ENCODE data around the gene PARD3. TPM values are rescaled to one million over a fixed set of nuclear protein-coding genes. Genes with fewer than 3 reads are reported as not detected.
"Not testable (repeated sequence)": the region's sequence is repeated elsewhere in the genome, so short reads cannot be mapped to it uniquely, and the experiment has no call there.

The PARD3 gene
- total RNA-seq, 1 experiment from 2014 or later, result 51.7 TPM

DNA sequence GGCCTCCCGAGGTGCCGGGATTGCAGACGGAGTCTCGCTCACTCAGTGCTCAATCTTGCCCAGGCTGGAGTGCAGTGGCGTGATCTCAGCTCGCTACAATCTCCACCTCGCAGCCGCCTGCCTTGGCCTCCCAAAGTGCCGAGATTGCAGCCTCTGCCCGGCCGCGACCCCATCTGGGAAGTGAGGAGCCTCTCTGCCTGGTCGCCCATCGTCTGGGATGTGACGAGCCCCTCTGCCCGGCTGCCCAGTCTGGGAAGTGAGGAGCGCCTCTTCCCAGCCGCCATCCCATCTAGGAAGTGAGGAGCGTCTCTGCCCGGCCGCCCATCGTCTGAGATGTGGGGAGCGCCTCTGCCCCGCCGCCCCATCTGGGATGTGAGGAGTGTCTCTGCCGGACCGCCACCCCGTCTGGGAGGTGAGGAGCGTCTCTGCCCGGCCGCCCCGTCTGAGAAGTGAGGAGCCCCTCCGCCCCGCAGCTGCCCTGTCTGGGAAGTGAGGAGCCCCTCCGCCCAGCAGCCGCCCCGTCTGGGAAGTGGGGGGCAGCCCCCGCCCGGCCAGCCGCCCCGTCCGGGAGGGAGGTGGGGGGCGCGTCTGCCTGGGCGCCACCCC lies 462.4 kb downstream of the PARD3 start:
- DNase-seq (ENCODE audit: low read depth), result not testable (repeated sequence)

DNA sequence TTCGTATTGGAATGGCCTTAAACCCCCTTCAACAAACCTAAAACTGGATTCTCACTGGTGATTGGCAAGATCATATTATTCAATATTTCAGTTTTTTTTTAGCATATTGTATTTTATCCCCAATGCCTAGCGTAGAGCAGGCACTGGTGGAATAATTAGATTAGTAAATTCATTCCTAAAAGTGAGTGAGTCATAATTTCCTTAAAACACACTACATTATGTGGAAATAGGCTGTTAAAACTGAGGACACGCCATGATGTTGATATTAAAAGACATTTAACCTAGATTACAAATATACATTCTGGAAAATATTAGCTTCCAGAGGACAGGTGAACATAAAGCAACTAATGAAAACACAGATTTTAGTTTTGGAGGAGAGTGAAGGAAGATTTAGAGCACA lies 463.9 kb downstream of the PARD3 start:
- no peak for DNase-seq (ENCODE audit: low read depth)

DNA sequence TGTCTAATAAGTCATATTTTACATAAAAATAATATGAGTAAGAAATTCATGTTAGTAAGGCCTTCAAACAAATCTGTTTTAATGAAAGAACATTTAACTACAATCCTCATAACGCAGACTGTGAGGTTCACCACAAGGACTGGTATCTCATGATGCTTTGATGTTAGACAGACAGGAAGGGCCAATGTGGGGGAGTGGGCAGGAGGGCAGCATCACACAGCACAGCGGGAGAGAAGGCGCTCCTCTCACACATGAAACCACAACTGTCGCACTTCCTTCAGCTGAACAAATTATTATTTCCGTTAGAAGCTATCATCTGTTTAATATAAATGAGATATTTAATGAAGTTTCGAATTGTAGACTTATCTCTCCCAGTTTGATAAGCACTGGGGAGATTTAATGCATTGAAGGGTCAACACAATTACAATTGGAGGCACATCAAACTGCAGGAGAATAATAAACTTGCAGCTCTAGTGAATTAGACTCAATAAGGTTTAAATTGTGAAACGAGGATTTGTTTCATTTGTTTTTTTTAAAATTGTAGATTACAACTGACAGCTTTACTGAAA lies 466.1 kb downstream of the PARD3 start:
- no peak for DNase-seq (ENCODE audit: low read depth)

DNA sequence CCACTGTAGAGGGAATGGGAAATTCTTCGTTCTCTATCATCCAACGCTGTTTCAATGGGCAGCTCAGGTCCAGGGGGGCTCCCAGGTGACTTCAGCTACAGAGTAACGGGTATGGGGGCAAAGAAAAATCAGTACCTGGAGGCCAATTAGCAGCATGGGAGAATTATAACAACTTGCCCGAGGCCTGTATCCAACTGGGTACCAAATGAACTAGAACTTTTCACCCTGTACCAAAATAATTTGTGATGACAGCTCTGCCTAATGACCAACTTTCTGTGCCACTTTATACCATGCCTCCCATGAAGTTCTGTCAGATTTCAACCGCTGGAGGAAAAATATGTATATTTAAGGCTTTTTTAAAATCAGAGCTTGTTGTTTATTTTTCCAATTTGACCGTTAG lies 467.1 kb downstream of the PARD3 start:
- no peak for DNase-seq (ENCODE audit: low read depth)

DNA sequence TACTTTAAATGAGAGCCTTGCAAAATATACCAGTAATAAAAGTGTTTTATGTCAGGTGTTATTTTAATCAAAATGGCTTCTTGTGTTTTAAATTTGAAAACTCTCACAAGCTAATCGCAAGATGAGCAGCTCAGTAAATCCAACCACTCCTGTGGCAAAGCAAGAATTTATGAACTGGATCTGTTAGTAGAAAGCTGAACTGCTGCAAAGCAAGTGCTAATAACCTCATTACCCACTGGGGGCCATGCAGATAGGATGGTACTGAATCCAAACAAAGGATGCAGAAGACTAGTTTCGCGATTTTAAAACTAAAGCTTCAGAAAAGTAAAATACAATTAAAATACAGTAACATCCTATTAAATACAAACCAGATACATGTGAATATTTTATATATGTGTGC lies 468.0 kb downstream of the PARD3 start:
- DNase-seq (ENCODE audit: low read depth), result no peak

DNA sequence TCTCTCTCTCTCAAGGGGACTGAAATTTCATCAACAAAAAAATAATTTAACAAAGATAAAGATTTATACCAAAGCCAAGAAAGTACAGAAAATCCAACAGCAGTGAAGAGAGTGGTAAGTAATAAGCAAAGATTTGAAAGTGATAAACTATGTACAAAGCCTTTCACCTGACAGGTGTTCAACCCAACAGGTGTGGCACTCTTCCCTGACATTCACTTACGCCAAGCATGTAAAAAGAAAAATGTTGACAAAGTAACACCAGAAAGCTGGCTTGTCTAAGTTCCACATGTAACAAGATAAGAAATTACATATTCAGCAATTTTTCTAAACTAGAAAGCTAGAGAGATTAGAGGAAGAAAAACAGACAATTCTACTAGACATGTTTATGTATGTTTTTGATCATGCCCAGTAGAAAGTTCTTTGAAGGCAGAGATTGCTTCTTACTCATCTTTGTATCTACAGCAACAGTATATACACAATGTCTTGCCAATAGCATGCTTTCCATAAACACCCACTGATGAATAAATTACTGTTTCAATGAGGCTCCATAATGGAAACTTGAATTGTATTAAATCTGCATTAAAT lies 468.5 kb downstream of the PARD3 start:
- DNase-seq (ENCODE audit: low read depth), result no peak

DNA sequence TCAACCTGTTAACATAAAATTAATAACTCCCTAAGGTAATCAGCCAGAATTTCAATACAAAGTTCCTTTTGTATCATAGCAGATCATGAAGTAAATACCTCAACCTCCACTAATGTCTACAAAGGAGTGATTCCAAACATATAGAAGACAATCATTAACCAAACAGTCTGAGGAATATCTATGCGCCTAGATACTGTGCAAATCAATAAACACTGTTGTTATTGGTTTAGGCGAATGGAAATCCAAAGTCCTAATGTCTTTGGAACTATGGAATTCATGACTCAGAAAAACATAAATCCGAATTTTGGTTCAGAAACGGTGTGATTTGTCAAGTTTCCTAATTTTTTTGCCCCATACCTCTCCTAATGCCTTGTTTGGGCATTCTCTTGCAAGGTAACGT lies 469.7 kb downstream of the PARD3 start:
- DNase-seq (ENCODE audit: low read depth), result no peak

DNA sequence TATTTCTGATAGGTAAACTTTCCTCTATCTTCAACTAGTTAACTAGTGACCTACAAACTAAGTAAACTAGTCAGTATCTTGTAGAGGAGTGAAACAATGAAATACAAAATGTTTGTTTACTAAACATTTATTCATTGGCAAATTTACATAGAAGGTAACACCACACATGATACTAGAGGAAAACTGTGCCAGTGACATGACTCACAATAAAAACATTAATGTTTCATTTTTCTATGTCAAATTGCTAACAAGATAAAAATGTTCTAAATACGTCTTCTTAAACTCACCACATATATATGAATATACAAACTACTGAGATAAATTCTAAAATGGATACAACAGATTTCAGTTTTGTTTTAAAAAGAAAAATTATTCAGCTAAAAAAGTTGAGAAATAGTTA lies 471.3 kb downstream of the PARD3 start:
- DNase-seq (ENCODE audit: low read depth), result peak; percentile 49

DNA sequence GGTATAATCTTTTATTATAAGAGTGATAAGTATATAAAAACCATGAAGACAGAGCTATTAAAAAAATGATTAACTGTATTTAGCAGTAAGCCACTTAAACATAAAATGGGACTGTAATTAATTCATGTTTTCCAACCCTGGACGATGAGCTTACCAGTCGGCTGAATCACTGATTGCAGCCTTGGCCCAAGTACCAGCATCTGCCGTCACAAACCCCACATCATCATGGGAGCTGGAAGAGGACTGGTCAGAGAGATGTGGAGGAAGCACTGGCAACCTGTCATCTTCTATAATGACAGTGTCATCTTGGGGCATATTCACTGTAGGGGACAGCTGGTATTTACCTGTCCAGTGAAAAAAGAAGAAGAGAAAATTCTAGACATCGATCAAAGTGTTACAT lies 473.6 kb downstream of the PARD3 start:
- no peak for DNase-seq (ENCODE audit: low read depth)

DNA sequence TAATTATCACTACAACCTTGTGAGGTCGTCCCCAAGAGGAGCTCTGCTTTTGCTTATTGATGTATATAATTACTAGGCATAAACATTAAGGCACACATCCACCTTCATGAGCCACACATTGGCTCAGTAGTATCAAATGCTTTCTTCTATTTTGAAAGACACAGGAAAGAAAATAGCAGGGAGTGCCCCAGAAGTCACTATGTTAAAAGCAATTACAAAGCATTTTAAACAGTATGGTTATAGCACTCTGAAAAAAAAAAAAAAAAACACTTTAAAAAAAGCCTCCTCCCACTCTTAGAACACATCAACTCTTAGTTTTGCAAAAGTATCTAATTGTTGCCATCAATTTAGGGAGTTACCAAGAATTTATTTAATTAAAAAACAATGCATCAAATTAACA lies 474.2 kb downstream of the PARD3 start:
- DNase-seq (ENCODE audit: low read depth), result no peak

DNA sequence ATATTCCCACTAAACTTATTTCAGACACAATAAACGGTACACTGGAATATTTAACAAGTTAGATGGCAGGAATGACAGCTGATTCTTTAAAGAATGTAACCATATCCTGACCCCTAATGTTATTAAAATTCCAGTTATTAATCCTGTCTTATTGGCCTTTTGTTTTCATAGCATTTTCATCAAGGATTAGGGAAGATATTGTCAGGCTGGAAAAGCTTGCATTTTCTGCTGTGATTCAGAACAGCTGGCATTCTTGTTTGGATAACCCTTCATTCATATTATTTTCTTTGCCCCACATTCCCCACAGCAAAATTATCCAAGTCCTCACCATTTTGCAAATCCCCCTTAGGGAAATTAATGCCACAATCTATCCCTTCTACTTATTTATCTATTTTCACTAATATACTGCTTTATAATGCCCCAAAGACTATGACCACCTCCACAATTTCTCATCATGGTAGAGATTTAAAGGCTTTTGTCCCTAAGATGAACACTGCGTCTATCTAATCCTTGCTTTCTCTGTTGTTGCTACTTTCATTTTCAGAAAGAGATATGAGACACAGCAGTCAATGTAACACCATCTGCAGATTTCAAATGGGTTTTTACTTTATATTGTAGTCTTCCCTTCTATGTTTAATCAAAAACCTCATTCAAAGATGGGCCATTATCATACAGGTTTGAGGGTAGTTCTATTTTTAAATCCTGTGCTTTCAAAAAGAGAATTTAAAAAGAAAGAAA lies 475.1 kb downstream of the PARD3 start:
- DNase-seq (ENCODE audit: low read depth), result peak; percentile 59

DNA sequence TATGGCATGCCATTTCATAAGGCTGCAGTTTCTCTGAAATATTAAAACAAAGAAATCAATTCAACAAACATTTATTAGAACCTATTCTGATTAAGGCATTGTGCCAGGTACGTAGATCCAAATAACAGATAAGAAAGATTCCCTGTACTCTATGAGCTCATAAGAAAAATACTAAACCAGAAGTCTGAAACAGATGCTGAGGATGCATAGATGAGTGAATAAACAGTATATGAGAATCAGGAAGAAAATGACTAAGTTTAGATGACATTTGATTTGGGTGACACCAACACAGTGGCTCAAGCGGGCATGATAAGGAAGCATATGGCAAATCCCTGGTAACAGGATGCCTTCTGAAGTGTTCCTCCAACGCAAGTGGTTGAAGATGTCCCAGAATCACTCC lies 477.2 kb downstream of the PARD3 start:
- no peak for DNase-seq (ENCODE audit: low read depth)

DNA sequence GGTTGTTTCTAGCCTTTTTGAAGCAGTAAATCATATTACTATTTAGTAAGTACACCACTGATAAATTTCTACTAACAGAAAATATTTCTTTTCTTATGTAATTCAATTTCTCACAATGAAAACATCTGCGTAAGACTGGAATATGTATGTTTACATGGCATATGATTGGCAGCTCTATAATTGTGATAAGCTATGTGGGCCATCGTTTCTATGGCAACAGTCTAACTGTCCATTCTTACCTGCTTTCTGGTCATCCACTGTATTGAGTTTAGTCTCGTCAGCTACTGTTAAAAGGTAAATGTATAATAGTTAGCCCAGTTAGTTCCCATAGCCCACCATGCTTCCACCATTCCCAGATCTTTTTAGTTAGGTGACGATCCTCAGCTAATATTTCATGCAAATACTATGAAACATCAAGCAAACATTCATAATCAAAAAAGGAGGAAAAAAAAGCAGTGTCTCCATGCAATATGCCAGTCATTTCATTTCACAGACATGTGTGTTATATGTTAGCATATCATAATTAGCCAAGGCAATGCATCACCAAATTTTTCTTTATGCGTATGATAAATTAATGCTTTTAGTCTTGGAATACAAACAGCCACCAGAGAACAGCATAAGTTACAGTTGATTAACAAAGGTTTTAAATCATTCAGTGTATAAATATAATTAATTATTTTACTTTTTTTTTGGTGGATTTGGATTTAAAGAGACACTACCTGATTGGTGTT lies 479.0 kb downstream of the PARD3 start:
- DNase-seq (ENCODE audit: low read depth), result no peak

DNA sequence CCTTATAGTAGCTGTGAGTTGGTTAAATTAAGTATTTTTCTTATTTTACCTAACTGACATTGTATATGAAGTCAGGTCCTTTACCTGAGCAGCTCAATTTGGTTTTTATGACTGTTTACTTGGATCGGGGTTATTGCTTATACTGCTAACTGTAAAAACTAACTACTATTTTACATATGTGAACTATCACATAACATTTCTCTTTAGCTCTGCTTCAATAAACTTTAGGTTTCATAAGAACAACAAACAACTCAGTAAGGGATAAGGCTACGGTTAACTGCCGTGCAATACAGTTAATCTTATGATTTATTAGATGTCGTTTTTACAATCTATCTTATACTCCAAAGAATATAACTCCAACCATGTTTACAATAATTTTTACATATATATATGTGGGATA lies 480.2 kb downstream of the PARD3 start:
- DNase-seq (ENCODE audit: low read depth), result no peak

DNA sequence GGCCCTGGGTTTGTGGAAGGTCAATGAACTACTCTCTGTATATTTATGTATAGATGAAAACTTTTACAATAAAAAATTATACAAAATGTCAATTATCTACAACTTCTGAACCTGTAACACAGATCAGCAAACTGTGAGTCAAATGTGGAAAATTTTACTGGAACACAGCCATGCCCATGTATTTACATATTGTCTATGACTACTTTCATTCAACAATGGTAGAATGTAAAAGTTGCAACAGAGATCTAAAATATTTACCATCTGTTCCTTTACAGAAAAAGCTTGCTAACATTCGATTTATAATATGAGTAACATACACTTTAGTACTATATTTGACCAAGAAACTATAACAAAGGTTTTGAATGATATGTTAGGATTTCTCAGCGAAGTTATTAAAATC lies 481.6 kb downstream of the PARD3 start:
- DNase-seq (ENCODE audit: low read depth), result no peak

DNA sequence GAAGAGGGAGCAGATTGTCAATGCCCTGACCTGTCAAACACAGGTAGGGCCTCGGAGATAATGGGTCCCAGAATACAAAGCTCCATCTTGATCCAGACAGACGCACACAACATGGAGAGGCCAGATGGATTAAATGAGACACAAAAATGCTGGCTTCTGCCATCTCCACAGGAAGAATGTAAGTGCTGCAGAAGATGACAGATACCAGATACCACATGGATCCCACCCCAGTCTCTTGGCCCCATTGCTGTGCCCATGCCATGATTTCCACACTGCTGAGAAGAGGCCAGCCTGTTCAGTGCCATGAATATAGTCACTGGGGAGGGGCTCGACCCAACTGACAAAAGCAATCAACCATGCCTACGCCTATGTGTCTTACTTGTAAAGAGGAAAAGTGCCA lies 487.9 kb downstream of the PARD3 start:
- no peak for DNase-seq (ENCODE audit: low read depth)

DNA sequence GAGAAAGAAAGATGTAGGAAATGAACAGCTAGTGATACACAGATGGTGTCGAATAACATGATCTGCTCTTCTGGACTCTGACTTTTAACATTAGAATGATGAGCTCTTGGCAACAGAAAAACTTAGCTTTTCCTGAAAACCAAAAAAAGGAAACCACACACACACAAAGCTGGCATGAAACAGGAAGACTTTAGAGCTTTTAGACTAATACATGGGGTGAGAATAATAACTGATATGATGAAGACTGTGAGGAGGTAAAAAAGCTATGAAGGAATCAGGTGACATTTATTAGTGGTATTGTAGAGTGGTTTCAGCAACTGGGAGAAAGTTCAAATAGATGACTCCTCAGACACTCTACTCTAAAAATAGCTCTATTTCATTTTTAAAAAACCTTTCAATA lies 491.9 kb downstream of the PARD3 start:
- DNase-seq (ENCODE audit: low read depth), result peak; percentile 45

DNA sequence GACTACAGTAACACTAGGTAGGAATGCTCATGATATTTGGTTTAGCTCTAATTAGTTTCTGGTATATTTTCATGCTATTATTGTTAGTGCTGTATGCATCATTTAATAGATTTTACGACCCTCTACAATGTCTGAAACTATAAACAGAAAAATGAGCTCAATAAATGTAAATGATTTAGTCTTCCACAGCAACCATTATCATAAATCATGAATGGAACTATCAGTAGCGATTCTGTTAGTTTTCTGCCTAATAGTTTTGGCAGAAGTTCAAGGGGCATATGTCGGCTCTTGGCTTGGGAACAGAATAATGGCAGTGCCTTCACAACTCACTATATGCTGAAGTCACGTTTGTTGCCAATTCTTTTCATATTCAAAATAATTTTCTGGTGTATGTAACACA lies 494.8 kb downstream of the PARD3 start:
- no peak for DNase-seq (ENCODE audit: low read depth)

DNA sequence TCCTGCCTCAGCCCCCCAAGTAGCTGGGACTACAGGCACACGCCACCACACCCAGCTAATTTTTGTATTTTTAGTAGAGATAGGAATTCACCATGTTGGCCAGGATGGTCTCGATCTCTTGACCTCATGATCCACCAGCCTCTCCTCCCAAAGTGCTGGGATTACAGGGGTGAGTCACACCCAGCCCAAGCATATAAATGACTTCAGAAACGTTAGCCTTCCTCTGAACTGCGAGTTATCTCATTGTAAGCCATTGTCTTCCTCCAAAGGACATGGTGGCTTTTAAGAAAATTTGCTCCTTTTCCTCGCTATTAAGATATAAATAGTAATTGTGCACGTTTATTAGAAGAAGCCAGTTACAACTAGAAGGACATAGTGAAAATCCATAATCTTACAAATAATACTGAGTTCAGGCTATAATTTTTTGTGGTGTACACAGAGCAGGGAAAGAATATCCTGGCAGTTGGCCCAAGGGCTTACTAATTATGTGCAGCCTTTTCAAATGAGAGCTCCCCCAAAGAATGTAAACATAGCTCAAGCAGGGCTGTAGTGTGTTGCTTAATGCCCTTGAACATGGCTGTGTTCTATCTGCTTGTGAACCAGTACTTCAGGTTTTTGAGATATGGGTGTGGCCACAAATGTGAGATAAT lies 495.8 kb downstream of the PARD3 start:
- peak; percentile 88 for DNase-seq (ENCODE audit: low read depth)

DNA sequence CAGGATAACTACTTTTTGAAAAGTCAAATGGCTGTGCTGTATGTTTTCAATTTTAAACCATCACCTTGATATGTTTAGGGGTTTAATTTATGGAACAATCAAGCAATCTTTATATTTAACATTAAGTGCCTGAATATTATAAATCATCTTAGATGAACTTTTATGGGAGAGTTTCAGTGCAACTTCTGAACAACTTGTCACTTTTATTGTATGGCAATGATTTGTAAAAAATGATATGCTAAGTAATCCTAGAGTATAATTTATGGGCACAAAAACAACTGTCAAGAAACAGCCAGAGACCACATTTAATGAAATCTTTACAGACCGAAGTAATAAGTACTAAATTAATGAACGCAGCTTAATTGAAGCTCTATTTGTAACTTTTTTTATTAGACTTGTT lies 498.9 kb downstream of the PARD3 start:
- no peak for DNase-seq (ENCODE audit: low read depth)

DNA sequence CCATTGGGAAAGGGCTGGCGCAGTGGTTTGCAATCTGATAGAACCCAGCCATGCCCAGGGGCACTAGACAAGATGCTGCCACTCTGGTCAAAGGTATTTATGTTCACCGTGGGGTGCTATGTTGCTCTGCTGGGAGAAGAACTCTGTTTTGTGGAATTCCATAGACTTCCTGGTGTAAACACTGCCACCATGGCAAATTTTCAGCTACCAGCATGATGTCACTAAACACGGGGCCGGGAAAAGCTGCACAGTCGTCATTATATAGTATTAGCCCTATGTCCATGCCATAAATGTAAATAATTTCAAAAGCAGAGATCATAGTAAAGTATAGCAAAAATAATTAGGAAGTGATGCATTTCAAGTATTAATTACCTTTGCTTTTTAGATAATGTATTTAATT lies 500.6 kb downstream of the PARD3 start:
- DNase-seq (ENCODE audit: low read depth), result no peak

DNA sequence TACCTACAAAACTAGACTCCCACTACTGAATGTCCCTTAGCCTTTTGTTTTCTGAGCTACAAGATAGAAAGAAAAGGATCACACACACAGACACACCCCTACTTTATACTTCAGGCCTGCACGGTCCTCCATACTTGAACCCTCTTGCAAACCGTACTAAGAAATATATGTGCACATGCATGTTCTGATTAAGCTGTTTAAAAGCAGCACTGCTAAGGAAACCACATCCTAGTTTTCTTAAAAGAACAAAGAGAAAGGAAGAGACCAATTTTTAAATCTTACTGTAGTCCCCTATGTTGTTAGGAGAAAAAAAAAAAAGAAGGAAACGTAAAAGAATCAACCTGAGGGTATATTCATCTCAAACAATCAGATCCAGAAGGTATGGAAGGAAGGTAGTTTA lies 501.2 kb downstream of the PARD3 start:
- no peak for DNase-seq (ENCODE audit: low read depth)
